GM18499 (cell line): Measurements from ENCODE around the gene KCNIP4.

Experiments
- ATAC-seq: cut with Tn5 transposase; IDR thresholded peaks from one replicate; pipeline ENCODE4 v1.9.1; 2021; ENCODE audit warnings: moderate number of reproducible peaks; ENCODE audit not compliant: insufficient read depth, unreplicated experiment

KCNIP4 gene

DNA sequence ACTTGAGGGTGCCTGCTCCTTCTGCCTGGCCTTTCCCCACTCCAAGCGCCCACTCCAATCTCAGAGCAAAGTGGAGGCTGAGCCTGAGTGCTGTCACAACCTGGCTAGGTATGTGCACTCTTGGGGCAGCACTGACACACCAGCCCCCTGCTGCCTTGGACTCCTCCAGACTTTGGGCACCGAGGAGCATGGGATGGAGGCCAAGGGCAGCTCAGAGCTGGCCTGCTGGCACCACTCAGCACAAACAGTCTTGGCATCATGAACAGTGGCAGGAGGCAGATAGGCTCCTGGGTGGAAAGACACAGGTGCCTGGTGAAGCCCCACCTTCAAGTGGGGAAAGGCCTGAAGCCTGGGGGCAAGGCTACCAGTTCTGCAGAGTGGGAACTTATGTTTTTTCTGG, 91.8 kb downstream of the KCNIP4 start:
- no peak for ATAC-seq

DNA sequence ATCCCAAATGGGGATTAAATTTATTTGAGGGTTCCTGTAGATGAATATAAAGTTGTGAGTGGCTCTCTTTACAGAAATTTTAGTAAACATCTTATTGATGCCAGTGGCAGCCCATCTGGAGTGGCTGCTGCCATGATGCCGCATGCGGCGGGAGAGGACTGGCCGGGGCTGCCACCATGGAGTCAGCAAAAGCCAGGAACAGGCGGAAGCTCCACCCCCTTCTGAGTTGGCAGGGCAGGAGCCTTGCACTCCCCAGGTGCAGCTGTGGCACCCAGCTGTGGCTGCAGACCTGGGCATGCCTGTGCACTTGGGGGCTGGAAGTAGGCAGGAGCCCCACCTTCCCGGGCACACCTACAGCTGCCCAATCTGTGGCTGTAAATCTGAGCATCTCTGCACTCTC, 92.3 kb downstream of the KCNIP4 start:
- no peak for ATAC-seq

DNA sequence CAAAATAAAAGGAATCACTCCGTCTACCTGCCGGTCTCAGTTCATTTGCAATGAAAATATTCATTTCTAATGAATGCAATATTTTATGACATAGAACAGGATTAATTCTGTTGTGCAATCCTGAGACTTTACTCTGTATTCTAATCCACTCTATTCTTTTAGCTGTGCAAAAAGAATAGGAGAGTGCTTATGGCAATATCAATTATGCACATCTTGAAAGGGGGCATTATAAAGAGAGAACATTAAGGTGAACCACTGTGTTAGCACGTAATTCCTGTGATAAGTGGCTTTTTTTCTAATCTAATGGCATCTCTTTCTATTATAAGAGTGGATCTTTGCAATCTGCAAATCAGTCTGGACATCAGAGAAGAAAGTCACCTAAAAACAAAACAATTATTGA, 99.5 kb downstream of the KCNIP4 start:
- no peak for ATAC-seq

DNA sequence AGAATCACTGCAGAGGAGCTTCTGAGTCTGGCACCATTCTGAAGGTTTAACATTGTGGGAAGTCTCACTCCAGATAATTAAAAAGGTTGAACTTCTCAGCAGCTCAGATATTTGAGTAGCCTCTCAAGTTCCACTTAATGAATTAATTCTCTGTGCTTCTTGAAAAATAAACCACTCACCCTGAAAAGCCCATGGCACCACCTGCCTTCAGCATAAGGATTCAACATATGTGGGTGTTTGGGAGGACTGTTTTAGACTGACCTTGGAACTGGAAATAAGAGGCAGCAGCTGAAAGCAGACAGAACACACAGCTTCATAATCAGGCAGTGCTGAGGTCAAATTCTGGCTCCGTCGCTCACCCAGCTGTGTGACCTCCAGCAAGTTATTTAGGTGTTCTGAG, 100.6 kb downstream of the KCNIP4 start:
- no peak for ATAC-seq

DNA sequence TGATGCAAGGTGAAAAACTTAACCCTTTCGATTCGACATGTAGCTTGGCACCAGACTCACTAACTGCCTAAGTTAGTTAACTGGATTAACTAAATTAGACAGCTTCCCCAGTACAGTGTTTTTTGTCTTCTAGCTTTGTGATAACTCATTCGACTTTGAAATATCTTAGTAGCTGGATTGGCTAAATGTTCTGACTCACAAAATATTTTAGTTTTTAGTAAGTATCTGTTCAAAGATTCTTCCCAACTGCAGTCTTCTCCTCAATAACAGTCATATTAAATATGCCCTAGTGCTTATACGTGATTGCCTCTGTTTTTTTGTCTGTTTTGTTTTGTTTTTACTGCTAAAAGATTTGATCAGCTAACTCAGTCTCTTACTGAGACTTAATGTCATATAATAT, 102.9 kb downstream of the KCNIP4 start:
- no peak for ATAC-seq

DNA sequence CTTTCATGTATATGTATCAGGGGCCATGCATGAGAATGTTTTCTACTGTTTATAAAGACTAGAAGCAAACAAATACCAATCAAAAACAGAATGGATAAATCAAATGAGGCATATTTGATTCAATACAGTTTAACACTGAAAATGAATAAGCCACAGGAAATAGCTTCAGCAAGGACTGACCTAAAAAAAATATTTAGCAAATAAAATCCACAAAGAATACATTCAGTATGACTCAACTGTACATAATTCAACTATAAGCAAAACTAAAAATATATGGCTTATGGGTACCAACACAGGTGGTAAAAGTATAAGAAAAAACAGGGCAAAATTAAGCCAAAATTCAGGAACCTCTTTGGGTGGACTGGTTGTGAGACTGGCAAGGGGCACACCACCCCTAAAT, 112.9 kb downstream of the KCNIP4 start:
- no peak for ATAC-seq

DNA sequence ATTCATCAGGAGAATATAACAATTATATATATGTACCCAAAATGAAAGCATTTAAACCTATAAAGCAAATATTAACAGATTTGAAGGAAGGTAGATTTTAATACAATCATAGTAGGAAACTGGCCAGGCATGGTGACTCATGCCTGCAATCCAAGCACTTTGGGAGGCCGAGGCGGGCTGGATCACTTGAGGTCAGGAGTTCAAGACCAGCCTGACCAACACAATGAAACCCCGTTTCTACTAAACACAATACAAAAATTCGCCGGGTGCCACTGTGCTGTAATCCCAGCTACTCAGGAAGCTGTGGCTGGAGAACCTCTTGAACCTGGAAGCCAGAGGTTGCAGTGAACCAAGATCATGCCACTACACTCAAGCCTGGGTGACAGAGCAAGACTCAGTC, 118.3 kb downstream of the KCNIP4 start:
- ATAC-seq = no peak

DNA sequence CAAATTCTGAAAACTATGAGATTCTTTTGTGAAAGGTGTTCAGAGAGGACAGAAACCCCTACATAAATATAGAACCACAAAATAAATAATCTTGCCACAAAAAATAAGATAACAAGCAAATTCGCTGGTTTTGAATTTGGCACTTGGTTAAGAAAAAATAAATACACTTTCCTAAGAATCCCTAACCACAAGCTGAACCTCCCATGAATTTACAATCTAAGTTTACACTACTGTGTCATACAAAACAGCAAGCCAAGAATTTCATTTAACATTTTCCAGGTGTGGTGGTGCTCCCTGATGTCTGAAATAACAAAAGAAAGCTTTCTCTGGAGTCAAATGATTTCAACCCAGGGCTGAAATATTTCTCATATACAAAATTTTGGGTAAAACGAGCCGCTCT, 121.0 kb downstream of the KCNIP4 start:
- ATAC-seq = no peak

DNA sequence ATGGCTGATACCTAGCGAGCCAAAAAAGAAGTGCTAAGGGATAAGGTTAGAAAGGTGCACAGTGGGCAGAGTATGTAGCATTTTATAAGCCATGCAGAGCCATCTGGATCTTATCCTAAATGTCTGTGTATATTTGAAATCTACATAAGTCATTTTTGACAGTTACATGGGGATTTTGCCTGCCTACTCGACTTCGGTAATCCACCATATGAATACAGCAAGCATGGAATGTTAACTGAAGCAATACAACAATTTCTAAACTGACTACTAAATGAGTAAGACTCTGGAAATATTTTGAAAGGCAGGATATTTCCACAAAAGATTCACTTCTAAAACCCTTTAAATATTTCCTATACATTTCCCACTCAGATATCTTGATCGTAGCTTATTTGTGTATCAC, 122.5 kb downstream of the KCNIP4 start:
- no peak for ATAC-seq

DNA sequence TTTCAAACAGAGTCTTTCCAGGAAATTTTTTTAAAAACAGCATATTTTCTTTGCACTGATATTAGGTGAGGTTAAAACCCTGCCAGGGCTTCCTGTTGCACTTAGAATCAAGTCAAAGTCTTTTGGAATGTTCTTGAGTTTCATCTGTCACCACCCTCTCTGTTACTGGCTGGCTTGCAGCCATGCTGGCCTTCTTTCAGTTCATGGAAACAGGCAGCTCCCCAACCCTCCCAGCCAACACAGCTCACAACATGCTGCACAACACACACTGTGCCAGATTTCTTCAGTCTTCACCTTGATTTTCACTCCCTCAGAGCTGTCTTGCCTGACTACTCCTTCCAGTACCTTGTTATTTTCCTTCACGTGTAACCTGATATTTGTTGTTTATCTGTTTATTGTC, 129.5 kb downstream of the KCNIP4 start:
- no peak for ATAC-seq

DNA sequence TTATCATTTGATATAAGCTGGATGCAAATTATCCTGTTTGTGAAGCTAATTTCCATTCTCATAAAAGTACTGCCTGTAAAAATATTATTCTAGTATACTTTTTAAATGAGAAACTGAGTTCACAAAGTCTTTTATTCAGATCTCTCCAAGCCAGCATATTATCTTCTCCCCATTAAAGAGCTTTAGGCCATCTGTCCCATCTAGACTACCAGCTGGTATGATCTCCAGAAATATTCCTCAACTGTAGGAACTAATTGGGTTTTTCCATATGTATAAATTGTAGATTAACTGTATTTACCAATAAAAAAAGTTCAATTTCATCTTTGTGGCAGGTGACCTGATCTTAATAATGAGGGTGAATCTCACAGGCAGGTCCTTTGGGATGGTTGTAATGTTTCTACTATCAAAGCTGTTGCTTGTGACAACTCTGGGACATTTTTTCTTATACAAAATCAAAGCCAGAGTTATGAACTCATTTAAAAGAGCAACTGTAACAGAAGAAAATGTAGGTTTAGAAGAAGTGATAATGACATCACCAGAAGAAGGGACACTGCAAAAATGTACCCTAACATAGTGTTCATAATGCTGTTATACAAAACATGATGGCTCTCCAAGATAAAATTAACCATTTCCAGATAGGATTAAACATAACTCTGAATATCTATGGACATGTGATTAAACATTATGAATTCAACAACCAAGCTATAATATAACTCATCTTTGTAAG, 132.8 kb downstream of the KCNIP4 start:
- no peak for ATAC-seq

DNA sequence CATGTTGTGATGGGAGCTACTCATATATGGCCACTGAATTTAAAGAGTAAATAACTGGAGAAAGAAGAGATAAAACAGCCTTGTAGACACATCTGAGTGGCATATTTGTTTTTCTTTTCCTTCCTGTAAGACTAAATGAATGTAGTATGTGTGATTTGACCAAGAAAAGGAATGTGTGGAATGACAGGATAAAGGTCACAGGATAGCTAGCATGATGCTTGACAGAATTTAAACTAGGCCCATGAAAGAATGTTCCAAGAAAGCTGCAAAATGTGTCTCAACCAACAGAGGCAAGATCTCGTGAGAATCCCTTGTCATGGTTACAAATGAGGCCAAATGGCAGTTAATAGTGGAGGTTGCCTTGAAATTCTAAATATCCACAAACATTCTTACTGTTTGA, 137.0 kb downstream of the KCNIP4 start:
- ATAC-seq = no peak

DNA sequence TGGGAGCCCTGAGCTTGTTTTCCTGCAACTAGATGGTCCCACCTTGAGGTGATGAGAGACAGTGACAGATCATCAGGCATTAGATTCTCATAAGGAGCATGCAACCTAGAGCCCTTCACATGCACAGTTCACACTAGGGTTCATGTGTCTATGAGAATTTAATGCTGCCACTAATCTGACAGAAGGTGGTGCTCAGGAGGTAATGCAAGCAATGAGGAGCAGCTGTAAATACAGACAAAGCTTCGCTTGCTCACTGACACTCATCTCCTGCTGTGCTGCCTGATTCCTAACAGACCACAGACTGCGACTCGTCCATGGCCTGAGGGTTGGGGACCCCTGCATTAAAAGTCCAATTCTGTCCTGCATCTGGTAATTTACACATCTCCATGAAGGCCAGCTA, 141.6 kb downstream of the KCNIP4 start:
- ATAC-seq = no peak

DNA sequence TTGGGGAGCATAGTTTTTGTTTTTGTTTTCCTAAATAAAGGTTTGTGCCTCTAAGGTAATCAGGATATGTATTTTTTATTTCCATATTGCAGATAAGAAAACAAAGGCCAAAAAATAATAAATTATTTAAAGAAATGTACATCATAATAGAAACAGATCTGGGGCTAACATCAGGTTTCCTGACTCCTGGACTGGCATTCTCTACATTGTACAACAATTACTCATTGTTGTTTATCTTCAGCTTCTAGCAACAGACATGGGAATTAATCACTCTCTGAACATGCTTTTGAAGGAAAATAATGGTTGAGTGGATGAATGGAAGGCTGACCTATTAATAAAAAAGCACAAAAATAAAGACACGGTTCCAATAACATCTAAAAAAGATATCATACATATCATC, 146.2 kb downstream of the KCNIP4 start:
- no peak for ATAC-seq

DNA sequence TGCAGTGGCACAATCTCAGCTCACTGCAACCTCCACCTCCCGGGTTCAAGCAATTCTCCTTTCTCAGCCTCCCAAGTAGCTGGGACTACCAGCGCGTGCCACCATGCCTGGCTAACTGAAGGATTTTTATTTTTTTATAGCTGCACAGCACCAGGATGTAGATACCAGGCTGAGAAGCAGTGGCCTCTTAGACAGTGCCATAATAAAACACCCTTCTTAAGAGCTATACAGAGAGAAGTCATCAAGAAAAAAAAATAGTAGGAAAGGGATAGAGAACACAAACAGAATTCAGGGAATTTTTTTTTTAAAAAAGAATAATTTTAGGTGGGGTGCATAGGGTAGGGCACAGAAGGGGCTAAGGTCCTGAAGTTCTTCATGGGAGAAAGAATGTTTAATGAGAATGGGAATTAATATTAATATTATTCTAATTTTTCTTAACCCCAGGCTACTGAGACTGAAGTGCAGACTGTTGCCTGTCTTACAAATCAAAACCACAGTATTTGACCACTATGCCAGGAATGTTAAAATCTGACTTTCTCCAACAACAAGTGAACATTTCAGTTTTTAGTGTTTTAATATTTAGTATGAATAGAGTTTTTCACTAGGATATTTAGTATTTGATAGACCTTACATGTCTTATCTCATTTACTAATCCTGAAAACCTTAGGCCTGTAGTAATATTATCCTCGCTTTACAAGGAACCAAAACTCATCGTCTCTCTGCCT, 146.7 kb downstream of the KCNIP4 start:
- no peak for ATAC-seq

DNA sequence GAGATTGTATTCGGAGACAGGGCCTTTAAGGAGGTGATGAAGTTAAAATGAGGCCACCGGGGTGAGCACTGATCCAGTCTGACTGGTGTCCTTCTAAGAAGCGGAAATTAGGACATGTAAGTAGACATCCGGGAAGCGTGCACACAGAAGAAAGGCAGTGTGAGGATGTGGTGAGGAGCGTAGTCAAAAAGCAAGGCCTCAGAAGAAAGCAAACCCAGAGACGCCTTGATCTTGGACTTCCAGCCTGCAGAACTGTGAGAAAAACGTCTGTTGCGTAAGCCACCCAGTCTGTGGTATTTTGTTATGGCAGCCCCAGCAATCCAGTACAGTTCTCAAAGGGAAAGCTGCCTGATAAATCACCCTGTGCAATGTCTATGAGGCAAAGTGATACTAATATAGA, 153.5 kb downstream of the KCNIP4 start:
- no peak for ATAC-seq

DNA sequence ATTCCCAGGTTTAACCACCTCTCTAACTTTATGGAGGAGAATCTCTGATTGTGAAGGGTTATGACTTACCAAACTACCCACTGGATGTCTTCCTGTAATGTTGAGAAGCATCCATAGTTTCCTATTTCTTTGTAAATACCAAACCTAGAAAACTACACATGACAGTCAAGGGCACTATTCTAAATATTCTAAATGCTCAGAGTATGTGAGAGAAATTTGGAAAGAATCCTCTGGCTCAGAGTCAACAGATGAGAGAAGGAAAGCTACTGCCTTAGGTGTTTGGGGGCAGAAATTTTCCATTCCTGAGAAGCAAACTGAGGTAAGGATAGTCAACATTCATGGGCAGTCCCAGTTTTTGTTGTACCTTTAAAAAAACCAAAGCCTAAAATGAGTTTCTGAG, 155.8 kb downstream of the KCNIP4 start:
- no peak for ATAC-seq

DNA sequence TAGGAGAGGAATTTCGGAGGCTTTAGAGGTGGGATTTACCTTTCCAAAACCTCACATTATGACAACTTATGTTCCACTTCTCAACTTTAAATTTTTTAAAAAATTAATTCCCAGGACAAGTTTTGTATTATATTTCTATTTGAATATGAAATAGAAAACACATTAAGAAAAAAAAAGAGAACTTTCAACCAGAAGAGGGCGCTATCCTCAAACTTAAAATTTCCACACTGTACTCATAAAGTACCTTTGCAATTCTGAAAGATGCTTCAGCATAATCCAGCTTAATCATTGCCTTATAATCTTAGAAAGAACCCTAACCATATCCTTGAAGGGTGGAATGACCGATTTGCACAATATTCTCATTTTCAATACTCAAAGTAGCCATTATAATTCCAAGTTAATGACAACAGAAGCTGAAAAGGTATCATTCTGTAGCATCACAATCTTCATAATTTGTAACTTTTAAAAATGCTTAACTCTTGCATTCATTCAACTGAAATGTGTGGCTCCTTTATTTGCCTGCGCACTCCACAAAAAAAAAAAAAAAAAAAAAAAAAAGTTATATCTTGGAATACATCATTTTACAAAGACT, 158.0 kb downstream of the KCNIP4 start:
- ATAC-seq = no peak

DNA sequence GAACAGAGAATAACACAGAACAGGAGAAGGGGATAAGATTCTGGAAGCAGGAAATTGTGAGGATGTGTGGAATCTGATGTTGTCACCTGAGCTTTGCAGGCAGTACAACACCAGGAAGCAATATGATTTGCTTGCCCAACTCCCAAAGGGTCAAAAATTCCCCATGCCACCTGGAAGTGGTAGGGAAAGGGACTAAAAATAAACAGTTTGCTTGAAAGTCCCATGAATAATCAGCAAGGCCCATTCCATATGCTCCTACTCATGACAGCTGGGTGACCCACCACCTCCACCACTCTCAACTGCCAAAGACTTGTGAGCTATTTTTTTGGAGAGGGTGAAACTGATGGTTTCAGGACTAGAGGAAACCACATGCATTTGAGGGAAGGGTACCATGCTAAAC, 168.4 kb downstream of the KCNIP4 start:
- ATAC-seq = no peak

DNA sequence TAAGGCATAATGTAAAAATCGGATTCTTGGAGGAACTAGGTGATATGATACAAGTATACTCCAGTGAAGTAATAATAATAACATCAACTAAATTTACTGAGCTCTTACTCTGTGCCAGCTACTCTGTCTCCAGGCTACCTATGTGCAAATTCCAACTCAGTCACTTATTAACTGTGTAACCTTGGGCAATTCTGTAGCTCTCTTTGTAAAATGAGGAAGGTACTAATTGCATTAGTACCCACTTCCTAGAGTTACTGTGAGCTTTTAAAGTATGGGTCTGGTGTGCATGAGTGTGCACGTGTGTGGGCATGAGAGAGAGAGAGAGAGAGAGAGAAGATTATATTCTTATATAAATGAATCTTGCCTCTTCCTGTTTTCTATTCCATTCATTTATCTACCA, 169.9 kb downstream of the KCNIP4 start:
- ATAC-seq = no peak

DNA sequence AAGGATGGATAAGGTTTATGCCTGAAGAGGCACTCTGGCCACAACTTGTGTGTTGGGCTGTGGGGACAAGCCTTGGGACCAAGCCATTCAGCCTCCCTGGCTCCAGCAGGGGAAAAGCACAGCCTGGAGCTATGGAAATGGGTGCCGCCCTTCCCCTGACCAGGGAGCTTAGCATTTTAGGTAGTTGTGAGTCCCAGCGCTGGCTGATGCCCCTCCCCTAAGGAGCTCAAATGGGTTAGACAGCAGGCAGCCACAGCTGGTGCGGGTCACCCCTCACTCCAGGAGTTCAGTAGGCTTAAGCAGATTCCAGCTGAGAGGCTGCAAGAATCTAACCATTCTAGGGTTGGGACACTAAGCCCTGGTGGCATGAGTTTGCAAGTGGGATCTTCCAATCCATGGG, 172.9 kb downstream of the KCNIP4 start:
- no peak for ATAC-seq
